Type B pancreatic cell (in vitro differentiated cells): ENCODE results near the gene PCBP3. TPM values are rescaled to one million over a fixed set of nuclear protein-coding genes. Genes with fewer than 3 reads are reported as not detected.
"Not testable (repeated sequence)": the region's sequence is repeated elsewhere in the genome, so short reads cannot be mapped to it uniquely, and the experiment has no call there.

Experiments used
- DNase-seq: peaks from one replicate; pipeline ENCODE4 v3.0.0; 2021; ENCODE audit warnings: mixed read lengths; ENCODE audit not compliant: unreplicated experiment; ENCODE audit errors: extremely low spot score
- H3K27ac Mint-ChIP-seq: 2 replicates; pipeline ENCODE4 v1.8.0; 2021; ENCODE audit warnings: mild to moderate bottlenecking, mixed read lengths
- H3K27me3 Mint-ChIP-seq: 2 replicates; pipeline ENCODE4 v1.8.0; 2021; ENCODE audit warnings: mixed read lengths
- H3K36me3 Mint-ChIP-seq: 2 replicates; pipeline ENCODE4 v1.8.0; 2021; ENCODE audit warnings: mixed read lengths
- H3K4me1 Mint-ChIP-seq: one replicate; pipeline ENCODE4 v1.8.0; 2021; ENCODE audit warnings: mixed read lengths; ENCODE audit not compliant: unreplicated experiment
- H3K4me3 Mint-ChIP-seq: 2 replicates; pipeline ENCODE4 v1.8.0; 2021; ENCODE audit warnings: mild to moderate bottlenecking, mixed read lengths
- H3K9me3 Mint-ChIP-seq: 2 replicates; pipeline ENCODE4 v1.8.0; 2021; ENCODE audit warnings: mixed read lengths
- total RNA-seq: library from RNA; stranded (reverse); gene quantifications from 2 replicates; pipeline ENCODE4 v1.2.1, GENCODE V29; 2021; ENCODE audit warnings: low replicate concordance
- TF ChIP-seq, protein P1 (sequence below): fragments of 200-600 bp; sonication (generic); conservative IDR thresholded peaks from 2 replicates; pipeline ENCODE4 v1.5.0; 2021; ENCODE audit warnings: antibody characterized with exemption, mild to moderate bottlenecking

The PCBP3 gene
- total RNA-seq, 1 donor from 2014 or later: 5.5 TPM

DNA sequence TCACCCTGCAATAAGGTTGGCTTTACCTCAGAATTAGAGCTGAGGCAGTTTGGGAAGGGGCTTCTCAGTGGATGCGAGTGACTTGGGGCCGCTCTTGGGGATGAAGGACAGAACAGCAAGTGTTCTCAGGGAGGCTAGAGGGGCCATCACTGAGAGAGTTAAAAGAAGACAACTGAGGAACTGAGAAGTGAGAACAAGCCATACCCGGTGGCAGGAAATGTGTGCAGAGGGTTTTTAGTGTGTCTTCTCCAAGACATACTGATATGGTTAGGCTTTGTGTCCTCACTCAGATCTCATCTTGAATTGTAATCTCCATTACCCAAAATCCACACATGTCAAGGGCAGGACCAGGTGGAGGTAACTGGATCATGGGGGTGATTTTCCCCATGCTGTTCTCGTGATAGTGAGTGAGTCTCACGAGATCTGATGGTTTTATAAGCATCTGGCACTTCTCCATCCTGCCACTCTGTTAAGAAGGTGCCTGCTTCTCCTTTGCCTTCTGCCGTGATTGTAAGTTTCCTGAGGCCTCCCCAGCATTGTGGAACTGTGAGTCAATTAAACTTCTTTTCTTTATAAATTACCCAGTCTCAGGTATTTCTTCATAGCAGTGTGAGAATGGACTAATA lies 75.8 kb downstream of the PCBP3 start:
- H3K4me1 Mint-ChIP-seq: no peaks in the 10 kb centered on the region
- peaks cover 18% of the 10 kb centered on the region for H3K27me3 Mint-ChIP-seq
- H3K9me3 Mint-ChIP-seq: no peaks in the 10 kb centered on the region
- H3K27ac Mint-ChIP-seq: no peak overlapping the region
- TF ChIP-seq, protein P1, sequence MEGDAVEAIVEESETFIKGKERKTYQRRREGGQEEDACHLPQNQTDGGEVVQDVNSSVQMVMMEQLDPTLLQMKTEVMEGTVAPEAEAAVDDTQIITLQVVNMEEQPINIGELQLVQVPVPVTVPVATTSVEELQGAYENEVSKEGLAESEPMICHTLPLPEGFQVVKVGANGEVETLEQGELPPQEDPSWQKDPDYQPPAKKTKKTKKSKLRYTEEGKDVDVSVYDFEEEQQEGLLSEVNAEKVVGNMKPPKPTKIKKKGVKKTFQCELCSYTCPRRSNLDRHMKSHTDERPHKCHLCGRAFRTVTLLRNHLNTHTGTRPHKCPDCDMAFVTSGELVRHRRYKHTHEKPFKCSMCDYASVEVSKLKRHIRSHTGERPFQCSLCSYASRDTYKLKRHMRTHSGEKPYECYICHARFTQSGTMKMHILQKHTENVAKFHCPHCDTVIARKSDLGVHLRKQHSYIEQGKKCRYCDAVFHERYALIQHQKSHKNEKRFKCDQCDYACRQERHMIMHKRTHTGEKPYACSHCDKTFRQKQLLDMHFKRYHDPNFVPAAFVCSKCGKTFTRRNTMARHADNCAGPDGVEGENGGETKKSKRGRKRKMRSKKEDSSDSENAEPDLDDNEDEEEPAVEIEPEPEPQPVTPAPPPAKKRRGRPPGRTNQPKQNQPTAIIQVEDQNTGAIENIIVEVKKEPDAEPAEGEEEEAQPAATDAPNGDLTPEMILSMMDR: no peak
- no peak for DNase-seq
- no peak overlapping the region for H3K4me3 Mint-ChIP-seq
- no peaks in the 10 kb centered on the region for H3K36me3 Mint-ChIP-seq

DNA sequence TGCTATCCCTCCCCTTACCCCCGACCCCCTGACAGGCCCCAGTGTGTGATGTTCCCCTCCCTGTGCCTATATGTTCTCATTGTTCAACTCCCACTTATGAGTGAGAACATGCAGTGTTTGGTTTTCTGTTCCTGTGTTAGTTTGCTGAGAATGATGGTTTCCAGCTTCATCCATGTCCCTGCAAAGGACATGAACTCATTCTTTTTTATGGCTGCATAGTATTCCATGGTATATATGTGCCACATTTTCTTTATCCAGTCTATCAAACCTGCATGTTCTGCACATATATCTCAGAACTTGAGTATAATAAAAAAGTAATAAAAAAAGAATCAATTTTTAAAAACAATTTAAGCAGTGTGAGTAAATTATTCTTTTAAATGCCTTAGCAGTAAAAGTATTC lies 76.7 kb downstream of the PCBP3 start:
- H3K36me3 Mint-ChIP-seq, DNase-seq, H3K27ac Mint-ChIP-seq, H3K9me3 Mint-ChIP-seq, H3K4me3 Mint-ChIP-seq, H3K4me1 Mint-ChIP-seq: not testable (repeated sequence)
- H3K27me3 Mint-ChIP-seq: peaks cover 18% of the 10 kb centered on the region

DNA sequence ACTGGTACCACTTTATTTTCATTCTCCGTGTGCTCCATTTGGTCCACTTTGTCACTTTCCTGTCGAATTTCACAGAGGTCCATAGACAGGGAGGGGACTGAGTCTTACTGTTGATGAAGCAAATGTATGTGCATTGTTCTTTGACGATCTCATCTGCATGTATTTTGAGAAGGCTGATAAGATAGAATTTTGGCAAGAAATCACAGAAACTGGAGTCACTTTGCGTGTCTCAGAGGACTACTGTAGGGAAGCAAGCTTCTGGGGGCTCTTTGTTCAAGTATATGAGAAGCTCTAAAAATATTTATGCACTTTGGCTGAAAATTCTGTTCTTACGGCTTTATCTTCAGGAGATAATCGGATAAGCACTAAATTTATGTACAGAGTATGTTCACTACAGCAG lies 78.1 kb downstream of the PCBP3 start:
- no peaks in the 10 kb centered on the region for H3K4me1 Mint-ChIP-seq
- no peaks in the 10 kb centered on the region for H3K36me3 Mint-ChIP-seq
- H3K9me3 Mint-ChIP-seq: no peaks in the 10 kb centered on the region
- peaks cover 18% of the 10 kb centered on the region for H3K27me3 Mint-ChIP-seq
- no peak overlapping the region for H3K27ac Mint-ChIP-seq
- DNase-seq: no peak
- no peak overlapping the region for H3K4me3 Mint-ChIP-seq
- TF ChIP-seq, protein P1: no peak

DNA sequence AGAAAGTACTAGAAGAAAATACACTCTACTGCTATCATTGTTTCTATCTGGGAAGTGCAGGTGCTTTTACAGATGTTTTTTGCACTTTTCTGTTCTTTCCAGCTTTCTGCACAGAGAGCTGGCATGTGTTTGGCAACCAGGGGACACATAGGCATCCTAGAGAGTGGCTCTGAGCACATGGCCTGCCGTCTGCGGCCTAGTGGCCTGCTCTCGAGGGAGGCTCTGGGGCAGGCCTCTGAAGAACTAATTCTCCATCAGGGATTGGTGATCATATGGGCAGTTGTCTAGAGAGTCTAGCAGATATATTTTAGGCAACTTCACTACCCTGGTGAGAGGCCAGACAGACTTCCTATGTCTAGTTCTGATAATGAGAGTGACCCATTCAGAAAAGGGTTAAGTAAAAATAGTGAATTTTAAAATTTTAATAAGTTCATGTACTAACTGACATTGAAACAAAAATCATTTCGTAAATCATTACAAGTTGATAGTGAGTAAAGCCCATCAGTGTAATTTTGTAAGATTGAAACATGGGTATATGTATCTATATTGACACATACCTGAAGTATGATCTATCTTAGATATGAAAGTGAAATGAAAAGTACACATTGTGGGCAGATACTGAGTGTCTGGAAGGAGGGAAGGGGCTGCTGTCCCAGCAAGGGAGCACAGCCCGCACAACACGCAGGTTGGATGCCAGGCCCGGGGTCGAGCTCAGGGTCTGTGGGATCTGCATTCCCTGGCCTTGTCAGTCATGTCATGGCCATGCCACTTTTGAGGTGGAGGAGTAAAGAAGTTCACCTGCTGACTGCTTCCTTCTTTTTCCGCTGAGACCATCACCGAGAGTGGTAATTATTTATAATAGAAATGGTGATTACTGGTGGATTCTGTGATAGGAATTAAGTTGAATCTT lies 79.8 kb downstream of the PCBP3 start:
- Mint-ChIP-seq H3K9me3 (no peaks in the 10 kb centered on the region), H3K4me3 (no peak overlapping the region), H3K36me3 (no peaks in the 10 kb centered on the region), H3K27ac (no peak overlapping the region), H3K27me3 (peaks cover 8% of the 10 kb centered on the region), H3K4me1 (no peaks in the 10 kb centered on the region)
- TF ChIP-seq, protein P1: no peak
- DNase-seq: no peak

DNA sequence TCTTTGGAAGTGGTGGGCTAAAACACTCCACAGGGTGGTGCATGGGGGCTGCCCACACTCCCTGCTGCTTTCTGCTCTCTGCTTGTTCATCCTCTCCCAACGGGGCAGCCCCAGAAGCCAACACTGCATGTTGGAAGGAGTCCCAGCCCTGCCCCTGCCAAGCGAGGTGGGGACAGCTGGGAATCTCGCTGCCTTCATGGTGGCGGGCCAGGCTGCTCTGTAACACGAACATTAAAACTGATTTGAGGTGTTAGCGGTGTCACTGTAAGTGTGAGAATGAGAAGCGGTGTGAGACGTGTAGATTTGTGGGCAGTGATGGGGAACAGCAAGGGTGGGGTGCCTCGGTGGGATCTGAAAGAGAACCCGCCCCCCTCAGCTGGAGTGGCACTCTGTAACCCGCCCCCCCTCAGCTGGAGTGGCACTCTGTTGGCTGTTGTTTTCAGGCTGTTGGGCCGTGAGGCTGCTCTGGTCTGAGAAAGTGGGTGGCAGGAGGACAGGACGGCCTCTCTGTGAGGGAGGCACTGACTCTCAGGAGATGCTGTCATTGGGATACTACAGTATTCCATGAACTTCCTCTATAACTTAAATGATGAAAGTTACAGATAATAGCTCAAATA lies 80.9 kb downstream of the PCBP3 start:
- no peaks in the 10 kb centered on the region for H3K9me3 Mint-ChIP-seq
- no peak overlapping the region for H3K27ac Mint-ChIP-seq
- H3K36me3 Mint-ChIP-seq: no peaks in the 10 kb centered on the region
- TF ChIP-seq, protein P1: no peak
- no peaks in the 10 kb centered on the region for H3K27me3 Mint-ChIP-seq
- no peak overlapping the region for H3K4me3 Mint-ChIP-seq
- DNase-seq: no peak
- H3K4me1 Mint-ChIP-seq: no peaks in the 10 kb centered on the region
